Measurements from ENCODE around the gene TBC1D9.

Gene TBC1D9

DNA sequence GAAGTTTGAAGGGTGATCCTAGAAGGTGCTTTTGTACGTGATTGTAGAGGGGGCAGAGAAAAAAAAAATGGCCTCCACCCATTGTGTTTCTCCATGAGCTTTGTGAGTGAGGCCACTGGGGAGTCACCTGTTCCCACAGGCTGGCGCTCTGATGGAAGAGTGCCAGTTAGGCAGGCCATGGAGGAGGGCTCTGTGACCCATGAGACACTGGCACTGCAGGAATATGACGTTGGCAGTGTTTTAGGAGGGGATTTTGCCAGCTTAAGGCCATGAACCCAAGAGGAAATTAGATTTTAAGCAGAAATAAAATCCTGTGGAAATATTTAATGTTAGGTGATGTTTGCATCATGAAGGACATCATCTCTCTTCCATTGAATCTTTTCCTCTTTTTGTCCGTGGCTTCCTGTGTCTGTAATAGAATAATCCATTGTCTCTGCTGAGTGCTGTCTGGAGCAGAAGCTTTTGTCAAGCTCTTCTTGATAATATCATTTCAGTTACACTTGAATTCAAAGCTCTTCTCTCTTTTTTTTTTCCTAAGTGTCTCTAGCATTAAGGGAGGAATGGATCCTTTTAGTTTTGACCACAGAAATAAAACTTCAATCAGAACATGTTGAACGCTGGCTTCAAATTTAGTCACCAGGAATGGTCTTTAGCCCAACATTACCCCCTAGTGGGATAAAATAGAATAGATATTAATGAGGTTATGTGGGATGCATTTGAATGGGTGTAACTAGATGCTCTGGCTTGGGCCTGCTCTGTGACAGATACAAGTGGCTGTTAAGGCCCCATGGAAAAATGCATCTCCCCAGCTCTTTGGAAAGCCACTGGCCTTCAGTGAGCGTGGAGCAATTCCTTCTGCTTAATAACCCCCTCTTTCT is 146.4 kb downstream of the TBC1D9 start:
- peak; percentile 70 for DNase-seq

DNA sequence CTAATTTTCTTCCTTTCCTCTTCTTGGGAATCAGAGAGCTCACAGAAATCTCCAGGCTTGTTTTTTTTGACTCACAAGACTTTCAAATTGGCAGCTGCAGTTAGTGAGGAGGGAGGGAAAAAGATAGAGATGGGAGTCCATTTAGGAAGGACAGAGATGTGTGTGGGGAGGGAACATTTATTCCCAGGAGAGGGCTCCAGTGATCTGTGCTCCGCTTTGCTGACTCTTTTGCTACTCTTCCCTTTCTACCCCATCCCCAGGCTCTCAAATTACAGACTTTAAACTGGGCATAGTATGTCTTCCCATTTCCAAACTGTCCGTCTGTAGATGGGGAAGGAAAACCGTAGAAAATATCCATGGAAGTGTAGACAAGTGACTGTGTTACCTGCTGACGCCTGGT is 148.3 kb downstream of the TBC1D9 start:
- DNase-seq, result no peak

DNA sequence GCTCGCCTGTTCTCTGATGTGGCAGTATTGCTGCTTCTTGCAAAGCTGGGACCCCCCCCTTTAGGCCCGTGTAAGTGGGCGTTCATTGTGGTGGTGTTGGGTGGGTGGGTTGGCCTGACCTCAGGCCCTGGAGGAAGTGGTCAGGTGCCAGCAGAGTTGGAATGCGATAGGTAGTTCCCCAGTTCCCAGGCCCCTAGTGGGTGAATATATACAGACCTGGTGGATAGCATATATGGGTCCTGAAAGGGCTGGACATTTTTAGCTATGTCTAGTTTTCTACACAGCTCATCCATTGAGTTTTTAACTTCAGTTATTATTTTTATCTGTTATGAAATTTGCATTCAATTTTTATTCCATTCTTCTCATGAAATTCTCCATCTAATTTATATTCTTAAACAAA is 151.6 kb downstream of the TBC1D9 start:
- DNase-seq, result no peak

DNA sequence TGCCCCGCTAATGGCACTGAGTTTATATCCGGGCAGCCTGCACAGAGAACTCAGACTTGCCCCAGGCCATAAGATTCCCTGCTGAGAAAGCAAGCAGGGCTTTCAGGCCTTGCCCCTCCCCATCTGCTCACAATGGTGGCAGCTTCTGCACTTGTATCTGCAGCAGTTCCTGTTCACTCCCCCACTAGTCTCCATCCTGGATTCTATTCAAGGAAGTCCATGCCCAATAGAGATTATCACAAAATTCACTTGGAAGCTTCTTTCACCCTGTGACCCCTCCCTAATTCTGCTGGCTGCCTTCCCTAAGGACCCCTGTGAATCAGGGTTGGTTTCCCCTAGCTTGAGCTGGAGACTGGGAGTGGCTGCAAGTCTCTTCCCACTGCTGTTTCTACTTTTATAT is 152.9 kb downstream of the TBC1D9 start:
- DNase-seq, result no peak

DNA sequence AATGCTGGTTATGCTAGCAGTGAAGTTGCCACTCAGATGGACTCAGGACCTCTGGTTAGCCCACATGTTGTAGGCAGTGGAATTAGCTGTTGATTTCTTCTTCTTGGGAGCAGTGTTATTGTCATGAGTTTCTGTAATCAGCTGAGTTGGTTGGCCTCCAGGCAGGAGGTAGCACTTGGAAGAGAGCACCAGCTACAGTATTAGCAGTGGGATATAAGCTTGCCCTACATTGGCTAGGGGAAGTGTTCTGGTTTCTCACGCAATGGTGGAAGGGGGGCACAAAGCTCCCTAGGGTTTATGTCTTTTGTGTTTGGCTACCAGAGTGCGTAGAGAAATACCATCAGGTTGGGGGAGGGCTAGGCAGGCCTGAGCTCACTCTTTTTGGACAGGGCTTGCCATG is 153.5 kb downstream of the TBC1D9 start:
- DNase-seq, result no peak

DNA sequence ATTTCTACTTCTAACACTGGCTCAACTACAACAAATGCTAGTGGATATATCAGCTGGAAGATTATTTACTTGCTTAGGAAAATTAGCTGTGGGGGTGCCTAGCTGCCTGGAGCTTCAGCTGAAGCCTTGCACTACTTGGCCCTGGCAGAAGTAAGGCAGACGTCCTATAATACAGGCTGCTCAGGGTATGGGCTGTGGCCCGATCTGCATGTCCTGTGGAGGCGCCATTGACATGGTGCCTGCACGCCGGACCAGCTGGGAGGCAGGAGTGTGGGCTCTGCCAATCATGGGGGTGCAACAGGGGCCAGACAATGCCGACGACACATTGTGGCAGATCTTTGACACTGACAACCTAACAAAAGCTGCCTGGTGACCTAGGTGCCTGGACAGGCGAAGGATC is 155.8 kb downstream of the TBC1D9 start:
- no peak for DNase-seq

DNA sequence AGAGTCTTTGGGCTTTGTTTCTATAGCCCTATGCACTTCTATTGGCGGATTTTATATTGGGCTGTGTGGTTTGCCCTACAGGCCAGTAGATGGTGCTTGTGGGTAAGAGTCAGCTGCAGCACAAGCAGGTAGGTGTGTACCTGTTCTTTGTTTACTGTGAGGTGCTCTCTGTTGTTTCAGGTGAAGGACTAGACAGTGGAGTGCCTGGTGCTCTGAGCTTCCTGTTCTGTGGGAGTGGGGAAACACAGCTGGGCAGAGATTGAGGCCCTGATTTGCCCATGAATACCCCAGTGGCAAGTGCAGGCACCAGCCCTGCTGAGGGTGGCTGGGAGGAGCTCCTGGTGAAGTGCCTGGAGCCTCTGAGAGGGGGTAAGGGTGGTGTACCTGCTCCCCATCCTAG is 161.1 kb downstream of the TBC1D9 start:
- no peak for DNase-seq

DNA sequence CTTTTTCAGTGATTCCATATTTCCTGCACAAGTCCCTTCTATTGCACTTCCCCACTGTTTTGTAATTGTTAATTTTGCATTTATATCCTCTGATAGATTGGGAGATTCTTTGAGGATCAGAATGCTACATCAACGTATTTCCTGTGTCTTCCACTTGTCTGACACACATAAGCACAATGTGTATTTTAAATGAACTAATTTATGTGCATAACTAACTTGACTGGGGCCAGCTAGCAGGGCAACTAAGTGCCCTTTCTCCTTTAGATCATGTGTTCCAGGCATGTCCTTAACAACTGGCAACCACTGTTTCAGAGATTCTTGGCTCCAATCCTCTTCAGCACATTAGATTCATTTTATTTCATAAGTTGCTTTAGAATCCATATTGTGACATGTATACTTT is 171.7 kb downstream of the TBC1D9 start:
- no peak for DNase-seq

DNA sequence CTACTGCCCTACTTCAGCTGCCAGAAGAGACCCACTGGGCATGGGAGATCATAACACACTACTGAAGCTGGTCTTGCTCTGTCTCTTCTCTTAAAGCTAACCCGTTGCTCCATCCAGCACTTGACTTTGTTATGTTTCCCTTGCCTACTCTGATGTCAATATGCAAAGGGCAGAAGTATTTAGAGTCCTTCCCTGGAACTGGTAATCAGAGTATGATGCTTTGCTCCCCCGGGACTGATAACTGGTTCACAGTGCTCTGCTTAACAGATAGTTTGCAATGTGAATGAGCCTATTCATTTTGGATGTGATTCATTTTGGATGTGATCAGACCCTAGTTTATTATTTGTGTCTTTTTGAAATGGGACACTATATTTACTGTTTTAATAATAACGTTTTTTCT is 175.1 kb downstream of the TBC1D9 start:
- no peak for DNase-seq

DNA sequence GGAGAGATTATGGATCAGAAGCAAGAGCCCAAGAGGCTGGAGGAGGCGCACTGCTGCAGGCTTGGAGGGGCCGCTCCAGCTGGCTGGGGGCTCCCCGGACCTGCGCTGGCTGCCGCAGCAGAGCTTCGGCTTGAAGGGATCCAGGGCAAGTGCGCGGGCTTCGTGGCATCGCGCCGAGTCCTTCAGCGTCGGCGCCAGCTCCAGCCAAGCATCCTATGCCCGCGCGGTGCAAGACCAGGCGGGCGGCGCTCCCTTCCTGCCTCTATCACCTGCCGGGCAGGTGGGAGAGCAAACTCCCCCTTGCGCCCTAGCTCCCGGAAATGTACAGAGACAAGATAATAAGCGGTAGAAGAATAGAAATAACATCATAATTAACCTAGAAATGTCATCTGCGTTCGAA is 176.9 kb downstream of the TBC1D9 start:
- no peak for DNase-seq

DNA sequence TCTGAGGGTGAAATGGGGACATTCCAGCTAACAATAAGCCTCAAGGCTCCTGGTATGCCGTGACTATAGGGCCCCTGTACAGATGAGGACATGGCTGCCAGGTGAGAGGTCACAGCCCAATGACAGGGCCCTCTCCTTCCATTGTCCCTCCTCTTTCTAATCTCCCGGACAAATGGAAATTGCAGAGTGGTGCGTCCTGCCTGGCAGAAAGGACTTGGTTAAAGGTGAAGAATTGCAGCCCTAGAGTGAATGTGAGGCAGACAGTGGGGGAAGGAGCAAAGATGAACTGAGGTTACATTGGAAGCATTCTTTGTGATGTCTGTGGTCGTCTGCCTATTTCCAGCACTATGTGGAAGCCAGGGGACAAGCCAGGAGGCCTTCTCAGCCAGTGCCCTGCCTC is 180.7 kb downstream of the TBC1D9 start:
- DNase-seq, result no peak

DNA sequence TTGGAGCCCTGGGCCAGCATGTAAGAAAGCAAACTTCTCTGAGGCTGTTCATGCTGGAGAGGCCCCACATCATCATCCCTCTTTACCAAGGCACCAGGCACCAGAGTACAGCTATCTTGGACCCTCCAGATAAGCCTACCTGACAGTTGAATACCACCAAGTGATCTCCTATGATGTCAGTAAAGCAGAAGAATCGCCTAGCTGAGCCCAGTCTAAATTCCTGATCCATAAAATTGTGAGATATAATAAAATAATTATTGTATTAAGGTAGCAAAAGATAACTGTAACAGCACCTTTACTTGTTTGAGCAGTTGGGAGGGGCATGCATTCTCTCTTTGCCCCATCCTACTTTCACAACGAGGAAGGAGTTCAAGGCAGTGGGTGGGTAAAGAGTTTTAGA is 184.6 kb downstream of the TBC1D9 start:
- no peak for DNase-seq

Data from midbrain (tissue), 1 donor.